SH-SY5Y (cell line): ENCODE results near the gene LOXL4.

ENCODE experiments used
- GATA2 ChIP-seq: IDR thresholded peaks from 2 replicates; pipeline ENCODE4 v1.6.1; 2011; ENCODE audit warnings: mild to moderate bottlenecking, low read depth, low read length
- GATA3 ChIP-seq: IDR thresholded peaks from 2 replicates; pipeline ENCODE4 v1.6.1; 2011; ENCODE audit warnings: low read depth, mild to moderate bottlenecking, low read length, moderate library complexity

- no peak for TF ChIP-seq GATA2
- no peak for TF ChIP-seq GATA3
These were observed 31.3 kb upstream of the LOXL4 start for GRCh38 chr10:98299341-98299740.
